HG03103 (cell line): ENCODE results near the gene FOXD1.
"Not testable (repeated sequence)": the region's sequence is repeated elsewhere in the genome, so short reads cannot be mapped to it uniquely, and the experiment has no call there.

Experiments
- ATAC-seq: cut with Tn5 transposase; IDR thresholded peaks from one replicate; pipeline ENCODE4 v1.9.1; 2021; ENCODE audit warnings: low read depth; ENCODE audit not compliant: unreplicated experiment

Gene FOXD1

DNA sequence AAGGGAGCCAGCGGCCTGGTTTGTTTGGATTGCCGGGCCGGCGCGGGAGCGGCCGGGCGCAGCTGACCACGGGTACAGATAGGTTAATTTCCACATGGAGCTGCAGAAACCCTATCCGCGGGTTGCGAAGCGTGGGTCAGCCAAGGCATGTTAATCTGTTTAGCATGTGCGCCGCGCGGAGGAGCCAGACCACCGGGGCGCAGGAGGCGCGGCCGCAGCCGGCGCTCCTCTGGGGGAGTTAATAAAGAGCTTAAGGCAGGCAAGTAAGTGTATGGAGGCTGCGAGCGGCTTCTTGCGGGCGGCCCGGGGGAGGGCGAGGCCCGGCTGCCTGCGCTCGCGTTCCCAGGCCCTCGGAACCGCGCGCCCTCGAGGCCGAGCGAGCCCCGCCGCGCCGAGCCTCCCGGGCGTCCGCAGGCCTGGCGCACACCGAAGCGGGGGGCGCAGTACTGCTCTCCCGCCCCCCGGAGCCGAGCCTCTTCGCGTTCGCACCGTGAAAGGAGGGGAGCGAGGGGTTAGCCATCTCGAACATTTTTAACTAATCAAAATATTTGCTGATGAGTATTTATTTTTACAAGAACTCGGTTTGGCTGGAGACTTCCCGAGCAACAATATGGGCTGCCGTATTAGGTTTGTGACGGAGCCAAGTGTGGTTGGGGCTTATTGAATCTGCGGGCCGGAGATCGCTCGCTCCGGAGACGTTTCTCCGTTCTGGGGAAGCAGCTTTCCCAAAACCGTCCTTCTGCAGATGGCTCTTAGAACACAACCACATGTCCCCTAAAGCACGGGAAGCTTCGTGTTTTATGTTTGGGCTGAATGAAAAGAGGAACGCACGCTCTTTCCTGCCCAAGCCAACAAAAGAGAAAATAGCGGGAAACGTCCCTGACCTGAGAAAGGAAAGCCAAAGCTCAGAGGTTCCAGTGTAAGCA lies 28.8 kb downstream of the FOXD1 start:
- ATAC-seq: no peak

- no peak for ATAC-seq
Observed at GRCh38 chr5:73419117-73419464, 29.5 kb downstream of the FOXD1 start.

- no peak for ATAC-seq
Observed at GRCh38 chr5:73418244-73418691, 30.3 kb downstream of the FOXD1 start.

- no peak for ATAC-seq
Observed at GRCh38 chr5:73417303-73418034, 31.1 kb downstream of the FOXD1 start.

GRCh38 chr5:73415617-73416016 lies 33.0 kb downstream of the FOXD1 start:
- ATAC-seq: no peak

- no peak for ATAC-seq
Observed at GRCh38 chr5:73415171-73415570, 33.4 kb downstream of the FOXD1 start.

DNA sequence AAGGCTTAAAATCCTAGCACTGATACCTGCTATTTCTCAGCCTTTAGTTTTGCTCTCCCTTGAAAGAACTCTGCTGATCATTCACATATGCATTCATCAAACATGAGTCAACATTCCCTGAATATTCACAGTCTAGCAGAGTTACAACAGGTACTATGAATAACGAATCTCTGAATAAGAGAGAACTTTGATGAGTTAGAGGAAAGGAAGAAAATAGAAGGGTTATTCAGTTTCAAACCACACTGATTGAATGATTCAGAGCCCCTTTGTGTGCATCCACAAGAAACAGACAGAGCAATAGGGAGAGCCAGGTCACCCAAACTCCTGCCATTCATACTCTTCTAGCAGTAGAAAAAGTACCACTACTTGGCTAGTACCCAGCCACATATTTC lies 36.0 kb downstream of the FOXD1 start:
- no peak for ATAC-seq

DNA sequence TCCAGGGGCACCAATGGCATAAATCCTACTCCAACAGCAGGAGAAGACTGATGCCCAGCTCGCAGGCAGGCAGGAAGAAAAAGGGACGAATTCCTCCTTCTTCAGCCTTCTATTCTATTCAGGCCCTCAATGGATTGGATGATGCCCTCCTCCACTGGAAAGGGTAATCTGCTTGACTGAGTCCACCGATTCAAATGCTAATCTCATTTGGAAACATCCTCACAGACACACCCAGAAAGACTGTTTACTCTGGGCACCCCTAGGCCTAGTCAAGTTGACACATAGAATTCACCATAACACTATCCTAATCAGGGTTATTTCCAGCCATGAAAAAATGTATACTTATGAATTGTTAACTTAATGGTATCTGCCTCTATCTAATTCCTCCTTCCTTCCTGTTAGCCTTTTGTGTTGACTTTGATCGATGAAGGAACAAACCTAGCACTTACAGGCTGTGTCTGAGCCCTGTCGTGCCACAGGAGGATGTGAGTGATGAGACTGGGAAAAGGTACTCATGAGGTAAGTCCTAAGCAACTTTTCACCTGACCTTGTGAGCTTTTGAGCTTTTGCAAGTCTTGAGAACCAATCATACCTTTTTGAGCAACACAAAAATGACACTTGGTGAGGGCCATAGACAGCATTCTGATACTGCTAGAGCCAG lies 36.5 kb downstream of the FOXD1 start:
- ATAC-seq: no peak

- ATAC-seq: not testable (repeated sequence)
Observed at GRCh38 chr5:73409927-73410326, 38.6 kb downstream of the FOXD1 start.

DNA sequence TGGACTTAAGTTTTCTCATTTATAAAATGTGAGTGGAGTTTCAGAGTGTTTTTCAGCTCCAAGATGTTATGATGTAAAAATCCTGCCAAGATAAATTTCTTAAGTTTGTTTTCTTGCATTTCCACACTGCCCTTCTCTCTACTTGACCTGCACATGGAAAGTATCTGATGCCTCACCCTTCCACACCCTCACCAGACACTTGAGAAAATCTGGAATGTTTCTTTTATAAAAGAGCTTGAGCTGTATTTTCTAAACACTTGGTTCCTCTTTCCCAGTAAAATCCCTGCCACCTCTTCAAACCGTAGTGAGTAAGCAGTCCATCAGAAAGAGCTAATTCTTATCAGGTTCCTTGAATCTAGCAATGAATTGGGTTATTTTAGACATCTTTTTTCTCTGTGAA lies 42.9 kb downstream of the FOXD1 start:
- ATAC-seq: no peak

GRCh38 chr5:73399775-73400174 lies 48.8 kb downstream of the FOXD1 start:
- ATAC-seq: no peak
